Ishikawa (cell line): ENCODE results near the gene CDC42BPB.

Experiments
- CEBPB ChIP-seq: IDR thresholded peaks from 2 replicates; pipeline ENCODE4 v1.6.1; 2012
- CREB1 ChIP-seq: IDR thresholded peaks from 2 replicates; pipeline ENCODE4 v1.6.1; 2012; ENCODE audit warnings: low read depth
- EGR1 ChIP-seq: IDR thresholded peaks from 2 replicates; pipeline ENCODE4 v1.6.1; 2012
- EP300 ChIP-seq: IDR thresholded peaks from 2 replicates; pipeline ENCODE4 v1.6.1; 2012; ENCODE audit warnings: borderline replicate concordance
- FOXM1 ChIP-seq: IDR thresholded peaks from 2 replicates; pipeline ENCODE4 v1.6.1; 2012; ENCODE audit warnings: low read depth, borderline replicate concordance
- MAX ChIP-seq: IDR thresholded peaks from 2 replicates; pipeline ENCODE4 v1.6.1; 2012
- NFIC ChIP-seq: IDR thresholded peaks from 2 replicates; pipeline ENCODE4 v1.6.1; 2012
- RAD21 ChIP-seq: IDR thresholded peaks from 2 replicates; pipeline ENCODE4 v1.6.1; 2012; ENCODE audit warnings: low read depth
- REST ChIP-seq: IDR thresholded peaks from 2 replicates; pipeline ENCODE4 v1.6.1; 2012; ENCODE audit warnings: low read depth, mild to moderate bottlenecking
- TAF1 ChIP-seq: IDR thresholded peaks from 2 replicates; pipeline ENCODE4 v1.6.1; 2012; ENCODE audit warnings: low read depth, mild to moderate bottlenecking
- TCF12 ChIP-seq: IDR thresholded peaks from 2 replicates; pipeline ENCODE4 v1.6.1; 2012; ENCODE audit warnings: low read depth
- TEAD4 ChIP-seq: IDR thresholded peaks from 2 replicates; pipeline ENCODE4 v1.6.1; 2012
- USF1 ChIP-seq: IDR thresholded peaks from 2 replicates; pipeline ENCODE4 v1.6.1; 2012
- YY1 ChIP-seq: IDR thresholded peaks from 2 replicates; pipeline ENCODE4 v1.6.1; 2012; ENCODE audit warnings: low read depth
- ZBTB7A ChIP-seq: IDR thresholded peaks from 2 replicates; pipeline ENCODE4 v1.6.1; 2012; ENCODE audit warnings: low read depth

CDC42BPB gene

GRCh38 chr14:103028161-103028767 lies 29.1 kb downstream of the CDC42BPB start:
- no peak for TF ChIP-seq YY1

GRCh38 chr14:103027451-103027850 lies 29.9 kb downstream of the CDC42BPB start:
- TF ChIP-seq RAD21 (no peak), TAF1 (no peak), ZBTB7A (no peak), REST (no peak), TCF12 (no peak), TEAD4 (no peak), CEBPB (no peak), EP300 (no peak), FOXM1 (no peak), USF1 (no peak), MAX (no peak), EGR1 (no peak), CREB1 (no peak), NFIC (no peak), YY1 (no peak)

- no peak for TF ChIP-seq ZBTB7A
- TF ChIP-seq CEBPB, result no peak
- no peak for TF ChIP-seq TAF1
- TF ChIP-seq MAX, result no peak
- no peak for TF ChIP-seq REST
- TF ChIP-seq EGR1, result no peak
- TF ChIP-seq RAD21, result no peak
- no peak for TF ChIP-seq TEAD4
- no peak for TF ChIP-seq EP300
- no peak for TF ChIP-seq YY1
- no peak for TF ChIP-seq USF1
Measured at GRCh38 chr14:103026988-103027387, 30.4 kb downstream of the CDC42BPB start.

- no peak for TF ChIP-seq MAX
- no peak for TF ChIP-seq RAD21
- TF ChIP-seq FOXM1, result no peak
- TF ChIP-seq REST, result no peak
- TF ChIP-seq ZBTB7A, result no peak
- no peak for TF ChIP-seq CREB1
- no peak for TF ChIP-seq EP300
- no peak for TF ChIP-seq USF1
- no peak for TF ChIP-seq EGR1
- no peak for TF ChIP-seq YY1
- no peak for TF ChIP-seq CEBPB
- TF ChIP-seq NFIC, result no peak
- no peak for TF ChIP-seq TCF12
- no peak for TF ChIP-seq TAF1
- no peak for TF ChIP-seq TEAD4
Measured at GRCh38 chr14:103023881-103024473, 33.4 kb downstream of the CDC42BPB start.
